K562 (cell line): ENCODE data around the gene CBX3. TPM values are rescaled to one million over a fixed set of nuclear protein-coding genes. Genes with fewer than 3 reads are reported as not detected.
A peak's percentile ranks its signal among the peaks of the same experiment; 100 is the strongest.

ENCODE experiments used
- CCNT2 ChIP-seq: IDR thresholded peaks from 2 replicates; pipeline ENCODE4 v1.6.1; 2011; ENCODE audit warnings: borderline replicate concordance, low read depth, mild to moderate bottlenecking, moderate library complexity, mixed read lengths, low read length; ENCODE audit not compliant: insufficient read length; ENCODE audit errors: extremely low read depth
- HIVEP1 ChIP-seq: fragments of 250-450 bp; sonication (Bioruptor Pico); IDR thresholded peaks from 2 replicates; pipeline ENCODE4 v1.4.0; 2020; ENCODE audit warnings: mild to moderate bottlenecking
- IRF2 ChIP-seq: sonication (generic); formaldehyde crosslinking; IDR thresholded peaks from 2 replicates; pipeline ENCODE4 v1.8.1; 2022; ENCODE audit warnings: mild to moderate bottlenecking, missing genetic modification reagents
- NFE2L1 ChIP-seq: fragments of 450-650 bp; IDR thresholded peaks from 2 replicates; pipeline ENCODE4 v1.6.1; 2016; ENCODE audit warnings: missing genetic modification characterization, low read depth, mild to moderate bottlenecking, missing compliant biosample characterization, moderate library complexity, borderline replicate concordance
- NFXL1 ChIP-seq: fragments of 450-650 bp; formaldehyde crosslinking; IDR thresholded peaks from 2 replicates; pipeline ENCODE4 v1.4.0; 2021; ENCODE audit warnings: mild to moderate bottlenecking
- NR2C1 ChIP-seq, 2 experiments: fragments of 450-650 bp; IDR thresholded peaks; 2 replicates each; pipeline ENCODE4 v1.6.1; 2017; ENCODE audit warnings: mild to moderate bottlenecking in 2 of 2, antibody characterized with exemption in 1 of 2, inconsistent platforms in 1 of 2, missing compliant biosample characterization in 1 of 2, missing genetic modification characterization in 1 of 2
- PCBP2 ChIP-seq: fragments of 200-400 bp; formaldehyde crosslinking; IDR thresholded peaks from 2 replicates; pipeline ENCODE4 v1.6.1; 2018; ENCODE audit warnings: low read length, low read depth, mild to moderate bottlenecking, moderate library complexity; ENCODE audit not compliant: poor library complexity, severe bottlenecking
- RBM14 ChIP-seq: fragments of 200-400 bp; formaldehyde crosslinking; IDR thresholded peaks from 2 replicates; pipeline ENCODE4 v1.6.1; 2018; ENCODE audit warnings: low read depth, mild to moderate bottlenecking, low read length, moderate library complexity, borderline replicate concordance; ENCODE audit not compliant: insufficient read depth
- RBM17 ChIP-seq: fragments of 200-400 bp; formaldehyde crosslinking; IDR thresholded peaks from 2 replicates; pipeline ENCODE4 v1.6.1; 2017; ENCODE audit warnings: low read depth, mild to moderate bottlenecking, low read length, borderline replicate concordance
- ZBTB34 ChIP-seq: fragments of 250-450 bp; sonication (Bioruptor Pico); IDR thresholded peaks from 2 replicates; pipeline ENCODE4 v1.8.0; 2021; ENCODE audit warnings: mild to moderate bottlenecking, moderate library complexity
- ZFP91 ChIP-seq: sonication (generic); formaldehyde crosslinking; IDR thresholded peaks from 2 replicates; pipeline ENCODE4 v1.8.0; 2022; ENCODE audit warnings: mild to moderate bottlenecking, missing genetic modification reagents
- ZNF277 ChIP-seq: fragments of 250-450 bp; sonication (Bioruptor Pico); IDR thresholded peaks from 2 replicates; pipeline ENCODE4 v1.8.0; 2022; ENCODE audit warnings: inconsistent platforms, mild to moderate bottlenecking, moderate library complexity, borderline replicate concordance
- ZNF407 ChIP-seq: fragments of 450-650 bp; IDR thresholded peaks from 2 replicates; pipeline ENCODE4 v1.6.1; 2016; ENCODE audit warnings: low read depth
- ZNF57 ChIP-seq: fragments of 450-650 bp; formaldehyde crosslinking; IDR thresholded peaks from 2 replicates; pipeline ENCODE4 v1.4.0; 2020; ENCODE audit warnings: mild to moderate bottlenecking, moderate library complexity
- ZSCAN29 ChIP-seq: fragments of 450-650 bp; IDR thresholded peaks from 2 replicates; pipeline ENCODE4 v1.6.1; 2017
- polyA plus RNA-seq, 8 experiments: library from polyadenylated mRNA; depleted of rRNA in 4 of 8; stranded (reverse) in 5 of 8; unstranded in 3 of 8; fragments of >200 nt; fragmentation: Nextera tagmentation in 2 of 8; fragmentation: Illumina TruSeq in 1 of 8; extraction: Ambion mirVana in 2 of 8; extraction: Trizol in 1 of 8; gene quantifications; 2 replicates each; pipeline versions ENCODE4 v1.2.1 to v1.2.3, GENCODE V29; 2011 to 2014; ENCODE audit warnings: inconsistent platforms in 1 of 8, missing spikeins in 1 of 8
- total RNA-seq, 7 experiments: library from RNA; depleted of rRNA in 6 of 7; stranded (reverse); fragments of >200 nt in 6 of 7; fragmentation: Illumina TruSeq in 2 of 7; extraction: Trizol in 2 of 7; gene quantifications; 2 replicates each; pipeline versions ENCODE4 v1.2.1 to v1.2.3, GENCODE V29; 2011 to 2021; ENCODE audit warnings: low replicate concordance in 1 of 7

CBX3 gene
- total and polyA plus RNA-seq, 9 of the 15 experiments (the other 6 are each of a cell fraction or from before 2014, with no cell fraction given): 198 to 413 (median 328) TPM

- TF ChIP-seq ZNF407 (no peak), HIVEP1 (CRISPR knock-in tag) (0 out of 2 replicates have a peak, but pooled peaks have one; percentile 23), ZSCAN29 (no peak), NFXL1 (CRISPR knock-in tag) (peak; percentile 71; the same call in 1 of the 2 replicates), ZBTB34 (no peak), NFE2L1 (tag) (no peak), RBM14 (no peak), RBM17 (no peak), IRF2 (CRISPR knock-in tag) (no peak), NR2C1 (IDR thresholded peaks at IDR 0.05) (no peak), NR2C1 (tag; IDR thresholded peaks at IDR 0.05) (no peak), ZNF277 (no peak), ZNF57 (0 out of 2 replicates have a peak, but pooled peaks have one; percentile 69), ZFP91 (no peak), CCNT2 (peak; percentile 78), PCBP2 (no peak)
Observed at GRCh38 chr7:26200038-26200443, 1.5 kb upstream of the CBX3 start (continued).
